Left ventricle myocardium superior (tissue), 1 donor: ENCODE data around the gene JADE2. TPM values are rescaled to one million over a fixed set of nuclear protein-coding genes. Genes with fewer than 3 reads are reported as not detected.

Experiments
- ATAC-seq: fragments of 200-7000 bp; cut with Tn5 transposase; one replicate; pipeline ENCODE4 v1.9.1; 2020; ENCODE audit warnings: mild to moderate bottlenecking, moderate library complexity
- DNase-seq: peaks from one replicate; pipeline ENCODE4 v3.0.0-alpha.2; 2020
- intact Hi-C: fragments of 100-400 bp; cut with micrococcal nuclease; formaldehyde crosslinking; loops from one replicate; pipeline ENCODE4 v1.11.0; 2022
- total RNA-seq: library from RNA; stranded (reverse); fragmentation: NEBNext Ultra II Directional; extraction: Animal tissue kit (Norgen Biotek cat#: 25700); gene quantifications from one replicate; pipeline ENCODE4 v1.2.1, GENCODE V29; 2021
- donor health status: DM: no; HTN: yes; CAD: no; lungs with severe emphysema.

The JADE2 gene
- total RNA-seq, 1 donor from 2014 or later: 28.7 TPM

- peak; percentile 65 for ATAC-seq
- intact Hi-C loops: no loop called here
These were observed 1.9 kb downstream of the JADE2 start for GRCh38 chr5:134527156-134527960.

GRCh38 chr5:134527961-134528424, 2.5 kb downstream of the JADE2 start:
- ATAC-seq: no peak
- intact Hi-C loops: no loop called here
- peak; percentile 46 for DNase-seq

More at GRCh38 chr5:134527156-134527960, 1.9 kb downstream of the JADE2 start:
- DNase-seq: peak; percentile 91

GRCh38 chr5:134528556-134528955, 3.1 kb downstream of the JADE2 start:
- DNase-seq (no peak), ATAC-seq (no peak)
- intact Hi-C loops: no loop called here

GRCh38 chr5:134529460-134529859, 4.0 kb downstream of the JADE2 start:
- ATAC-seq (no peak), DNase-seq (no peak)
- intact Hi-C loops: no loop called here

GRCh38 chr5:134530301-134531077, 5.0 kb downstream of the JADE2 start:
- ATAC-seq (peak; percentile 4), DNase-seq (peak; percentile 61)
- intact Hi-C loops: no loop called here

GRCh38 chr5:134533115-134533815, 7.8 kb downstream of the JADE2 start:
- intact Hi-C loops: no loop called here
- ATAC-seq: peak; percentile 76
- peak; percentile 80 for DNase-seq

- ATAC-seq (no peak), DNase-seq (no peak)
- intact Hi-C loops: no loop called here
These were observed 8.7 kb downstream of the JADE2 start for GRCh38 chr5:134534058-134534725.

- ATAC-seq: no peak
- intact Hi-C loops: no loop called here
- DNase-seq: no peak
These were observed 9.2 kb downstream of the JADE2 start for GRCh38 chr5:134534726-134535110.

- ATAC-seq (no peak), DNase-seq (no peak)
- intact Hi-C loops: no loop called here
These were observed 11.4 kb downstream of the JADE2 start for GRCh38 chr5:134536876-134537275.

GRCh38 chr5:134537297-134537696, 11.8 kb downstream of the JADE2 start:
- DNase-seq: no peak
- intact Hi-C loops: no loop called here
- no peak for ATAC-seq

GRCh38 chr5:134538296-134538695, 12.8 kb downstream of the JADE2 start:
- DNase-seq (no peak), ATAC-seq (no peak)
- intact Hi-C loops: no loop called here

- DNase-seq (no peak), ATAC-seq (no peak)
- intact Hi-C loops: no loop called here
These were observed 14.3 kb downstream of the JADE2 start for GRCh38 chr5:134539732-134540131.

GRCh38 chr5:134540747-134541733, 15.6 kb downstream of the JADE2 start:
- DNase-seq: no peak
- ATAC-seq: no peak
- intact Hi-C loops: no loop called here

GRCh38 chr5:134541736-134542376, 16.4 kb downstream of the JADE2 start:
- intact Hi-C loops: no loop called here
- ATAC-seq (peak; percentile 70), DNase-seq (peak; percentile 77)

- intact Hi-C loops: no loop called here
- no peak for DNase-seq
- ATAC-seq: no peak
These were observed 18.5 kb downstream of the JADE2 start for GRCh38 chr5:134543820-134544614.

- intact Hi-C loops: no loop called here
- DNase-seq (peak; percentile 84), ATAC-seq (peak; percentile 80)
These were observed 19.8 kb downstream of the JADE2 start for GRCh38 chr5:134545070-134545868.
